ENCODE data around the gene TENM4.

GRCh38 chr11:78784321-78785061 lies 656.3 kb downstream of the TENM4 start:
- TF ChIP-seq KLF16 (CRISPR knock-in tag; IDR thresholded peaks at IDR 0.05) (no peak), PLSCR1 (CRISPR knock-in tag; IDR thresholded peaks at IDR 0.05; ENCODE audit: borderline replicate concordance) (no peak), ZNF609 (CRISPR knock-in tag; IDR thresholded peaks at IDR 0.05; ENCODE audit: borderline replicate concordance) (no peak), THRA (CRISPR knock-in tag; IDR thresholded peaks at IDR 0.05; ENCODE audit: borderline replicate concordance) (no peak), SMC3 (IDR thresholded peaks at IDR 0.05; ENCODE audit: low read length) (no peak), ZNF891 (CRISPR knock-in tag; IDR thresholded peaks at IDR 0.05) (no peak)

Data from HepG2 (cell line).